DOHH2 (cell line): ENCODE data around the gene RASL10A.

Experiments
- H3F3A ChIP-seq: fragments of 200-600 bp; sonication (generic), shearing (Covaris generic); 2 replicates; pipeline ENCODE4 v1.6.0; 2016; ENCODE audit warnings: antibody characterized with exemption, mild to moderate bottlenecking; ENCODE audit not compliant: control insufficient read depth, insufficient read depth
- H3K27ac ChIP-seq: fragments of 200-600 bp; sonication (generic); 2 replicates; pipeline ENCODE4 v1.5.1; 2014; ENCODE audit warnings: low read depth, mild to moderate bottlenecking, low read length, moderate library complexity
- H3K27me3 ChIP-seq: fragments of 200-600 bp; sonication (generic); 2 replicates; pipeline ENCODE4 v1.6.1; 2014; ENCODE audit warnings: mild to moderate bottlenecking, low read length, mixed read lengths; ENCODE audit not compliant: control insufficient read depth
- H3K36me3 ChIP-seq: fragments of 200-600 bp; sonication (generic); 2 replicates; pipeline ENCODE4 v1.6.1; 2014; ENCODE audit warnings: mild to moderate bottlenecking, low read length, moderate library complexity, mixed read lengths; ENCODE audit not compliant: control insufficient read depth
- H3K4me1 ChIP-seq: fragments of 200-600 bp; sonication (generic); 2 replicates; pipeline ENCODE4 v1.6.1; 2014; ENCODE audit warnings: mild to moderate bottlenecking, low read length, mixed read lengths; ENCODE audit not compliant: control insufficient read depth
- H3K4me2 ChIP-seq: fragments of 200-600 bp; sonication (generic); 2 replicates; pipeline ENCODE4 v1.6.0; 2014; ENCODE audit warnings: mild to moderate bottlenecking, low read length, moderate library complexity
- H3K4me3 ChIP-seq: fragments of 200-600 bp; sonication (generic); 2 replicates; pipeline ENCODE4 v1.5.1; 2014; ENCODE audit warnings: mild to moderate bottlenecking, low read length, mixed read lengths
- H3K79me2 ChIP-seq: fragments of 200-600 bp; sonication (generic); 2 replicates; pipeline ENCODE4 v1.6.1; 2014; ENCODE audit warnings: mild to moderate bottlenecking, low read length, mixed read lengths; ENCODE audit not compliant: control insufficient read depth
- H3K9me2 ChIP-seq: fragments of 200-600 bp; sonication (generic); replicated peaks from 2 replicates; pipeline ENCODE4 v1.6.1; 2014; ENCODE audit warnings: mild to moderate bottlenecking, low read length, mixed read lengths; ENCODE audit not compliant: control insufficient read depth
- H3K9me3 ChIP-seq: fragments of 200-600 bp; sonication (generic); 2 replicates; pipeline ENCODE4 v1.6.1; 2014; ENCODE audit warnings: antibody characterized with exemption, low read length, mixed read lengths; ENCODE audit not compliant: control insufficient read depth, insufficient read depth
- H4K20me1 ChIP-seq: fragments of 200-600 bp; sonication (generic); 2 replicates; pipeline ENCODE4 v1.6.0; 2014; ENCODE audit warnings: low read depth, mild to moderate bottlenecking, antibody characterized with exemption, low read length, moderate library complexity; ENCODE audit not compliant: control insufficient read depth, insufficient read depth
- CTCF ChIP-seq: fragments of 200-600 bp; sonication (generic); IDR thresholded peaks from one replicate; pipeline ENCODE4 v1.5.1; 2014; ENCODE audit warnings: antibody characterized with exemption, mild to moderate bottlenecking, low read depth, low read length; ENCODE audit not compliant: poor library complexity, severe bottlenecking
- EZH2phosphoT487 ChIP-seq: fragments of 200-600 bp; sonication (generic); IDR thresholded peaks from 2 replicates; pipeline ENCODE4 v1.6.1; 2017; ENCODE audit warnings: borderline replicate concordance, mild to moderate bottlenecking, antibody characterized with exemption, low read length, moderate library complexity, mixed read lengths

RASL10A gene

GRCh38 chr22:29288837-29289236, 26.7 kb downstream of the RASL10A start:
- Histone ChIP-seq H3K4me3 (no peak overlapping the region), H3K9me2 (no peaks in the 10 kb centered on the region), H3K27me3 (no peaks in the 10 kb centered on the region), H3K27ac (no peak overlapping the region), H3K9me3 (no peaks in the 10 kb centered on the region), H3K36me3 (peaks cover 99% of the 10 kb centered on the region), H3K4me2 (no peak overlapping the region), H3K79me2 (peaks cover 64% of the 10 kb centered on the region), H4K20me1 (peaks cover 30% of the 10 kb centered on the region; the same call in 1 of the 2 replicates), H3K4me1 (no peaks in the 10 kb centered on the region), H3F3A (peaks cover 6% of the 10 kb centered on the region)
- TF ChIP-seq CTCF (no peak), EZH2phosphoT487 (no peak)

- H3K4me2 ChIP-seq = no peak overlapping the region
- H3F3A ChIP-seq = peaks cover 10% of the 10 kb centered on the region
- no peaks in the 10 kb centered on the region for H3K27me3 ChIP-seq
- H4K20me1 ChIP-seq = peaks cover 24% of the 10 kb centered on the region
- H3K4me3 ChIP-seq = no peak overlapping the region
- no peaks in the 10 kb centered on the region for H3K4me1 ChIP-seq
- H3K9me3 ChIP-seq = no peaks in the 10 kb centered on the region
- H3K27ac ChIP-seq = no peak overlapping the region
- peaks cover 80% of the 10 kb centered on the region for H3K79me2 ChIP-seq
- peaks cover 96% of the 10 kb centered on the region for H3K36me3 ChIP-seq
- TF ChIP-seq CTCF (no peak), EZH2phosphoT487 (no peak)
- no peaks in the 10 kb centered on the region for H3K9me2 ChIP-seq
Measured at GRCh38 chr22:29284196-29284595, 31.3 kb downstream of the RASL10A start.

GRCh38 chr22:29277927-29278326, 37.6 kb downstream of the RASL10A start:
- no peak overlapping the region for H3K4me3 ChIP-seq
- no peaks in the 10 kb centered on the region for H3K9me2 ChIP-seq
- TF ChIP-seq EZH2phosphoT487 (no peak), CTCF (no peak)
- peaks cover 18% of the 10 kb centered on the region for H3F3A ChIP-seq
- H3K9me3 ChIP-seq = no peaks in the 10 kb centered on the region
- no peak overlapping the region for H3K4me2 ChIP-seq
- H3K36me3 ChIP-seq = peaks cover 94% of the 10 kb centered on the region
- H3K27ac ChIP-seq = no peak overlapping the region
- peaks cover 90% of the 10 kb centered on the region for H3K79me2 ChIP-seq
- H4K20me1 ChIP-seq = peaks cover 44% of the 10 kb centered on the region
- no peaks in the 10 kb centered on the region for H3K27me3 ChIP-seq
- H3K4me1 ChIP-seq = no peaks in the 10 kb centered on the region
